ENCODE data around the gene OR4D1. TPM values are rescaled to one million over a fixed set of nuclear protein-coding genes. Genes with fewer than 3 reads are reported as not detected.

OR4D1 gene
- total RNA-seq, 2 experiments from 2014 or later, result 0.14 to 0.22 TPM

GRCh38 chr17:58174871-58175270 is 26.7 kb downstream of the OR4D1 start:
- H3K4me1 Mint-ChIP-seq, result peaks cover 23% of the 10 kb centered on the region
- no peaks in the 10 kb centered on the region for H3K9me3 Mint-ChIP-seq
- no peak overlapping the region for H3K27ac Mint-ChIP-seq
- no peak for DNase-seq
- no peaks in the 10 kb centered on the region for H3K36me3 Mint-ChIP-seq
- H3K4me3 Mint-ChIP-seq, result no peak overlapping the region
- no peaks in the 10 kb centered on the region for H3K27me3 Mint-ChIP-seq

- DNase-seq, result no peak
- Mint-ChIP-seq H3K4me3 (no peak overlapping the region), H3K36me3 (no peaks in the 10 kb centered on the region), H3K9me3 (no peaks in the 10 kb centered on the region), H3K27ac (no peak overlapping the region), H3K27me3 (no peaks in the 10 kb centered on the region), H3K4me1 (peaks cover 14% of the 10 kb centered on the region)
These were observed 28.0 kb downstream of the OR4D1 start for GRCh38 chr17:58176200-58176599.

GRCh38 chr17:58181796-58182195 is 33.6 kb downstream of the OR4D1 start:
- no peaks in the 10 kb centered on the region for H3K27me3 Mint-ChIP-seq
- H3K4me3 Mint-ChIP-seq, result no peak overlapping the region

GRCh38 chr17:58183514-58183913 is 35.3 kb downstream of the OR4D1 start:
- no peaks in the 10 kb centered on the region for H3K27me3 Mint-ChIP-seq
- H3K4me1 Mint-ChIP-seq, result no peaks in the 10 kb centered on the region
- DNase-seq, result no peak
- H3K4me3 Mint-ChIP-seq, result no peak overlapping the region
- no peaks in the 10 kb centered on the region for H3K36me3 Mint-ChIP-seq
- H3K27ac Mint-ChIP-seq, result no peak overlapping the region
- no peaks in the 10 kb centered on the region for H3K9me3 Mint-ChIP-seq

More at GRCh38 chr17:58181796-58182195, 33.6 kb downstream of the OR4D1 start:
- Mint-ChIP-seq H3K27ac (no peak overlapping the region), H3K36me3 (no peaks in the 10 kb centered on the region), H3K4me1 (no peaks in the 10 kb centered on the region), H3K9me3 (no peaks in the 10 kb centered on the region)
- no peak for DNase-seq

- H3K4me3 Mint-ChIP-seq, result no peak overlapping the region
- no peak for DNase-seq
- H3K4me1 Mint-ChIP-seq, result no peaks in the 10 kb centered on the region
- no peaks in the 10 kb centered on the region for H3K9me3 Mint-ChIP-seq
- H3K36me3 Mint-ChIP-seq, result no peaks in the 10 kb centered on the region
- no peak overlapping the region for H3K27ac Mint-ChIP-seq
- peaks cover 1% of the 10 kb centered on the region for H3K27me3 Mint-ChIP-seq
These were observed 36.3 kb downstream of the OR4D1 start for GRCh38 chr17:58184308-58184985.

- peaks cover 7% of the 10 kb centered on the region for H3K27me3 Mint-ChIP-seq
- no peak overlapping the region for H3K27ac Mint-ChIP-seq
- H3K36me3 Mint-ChIP-seq, result no peaks in the 10 kb centered on the region
- H3K4me3 Mint-ChIP-seq, result no peak overlapping the region
- no peak for DNase-seq
- H3K4me1 Mint-ChIP-seq, result no peaks in the 10 kb centered on the region
- H3K9me3 Mint-ChIP-seq, result no peaks in the 10 kb centered on the region
These were observed 37.0 kb downstream of the OR4D1 start for GRCh38 chr17:58184986-58185761.

- H3K4me3 Mint-ChIP-seq, result no peak overlapping the region
- H3K36me3 Mint-ChIP-seq, result no peaks in the 10 kb centered on the region
These were observed 38.4 kb downstream of the OR4D1 start for GRCh38 chr17:58186591-58186990.

GRCh38 chr17:58187063-58187462 is 38.9 kb downstream of the OR4D1 start:
- no peak overlapping the region for H3K27ac Mint-ChIP-seq
- H3K9me3 Mint-ChIP-seq, result no peaks in the 10 kb centered on the region
- H3K4me1 Mint-ChIP-seq, result no peaks in the 10 kb centered on the region
- no peak for DNase-seq
- no peak overlapping the region for H3K4me3 Mint-ChIP-seq
- H3K36me3 Mint-ChIP-seq, result no peaks in the 10 kb centered on the region
- peaks cover 18% of the 10 kb centered on the region for H3K27me3 Mint-ChIP-seq

More at GRCh38 chr17:58186591-58186990, 38.4 kb downstream of the OR4D1 start:
- Mint-ChIP-seq H3K27ac (no peak overlapping the region), H3K27me3 (peaks cover 18% of the 10 kb centered on the region), H3K4me1 (no peaks in the 10 kb centered on the region), H3K9me3 (no peaks in the 10 kb centered on the region)
- no peak for DNase-seq

GRCh38 chr17:58187675-58188074 is 39.5 kb downstream of the OR4D1 start:
- H3K27ac Mint-ChIP-seq, result no peak overlapping the region
- no peak overlapping the region for H3K4me3 Mint-ChIP-seq
- no peaks in the 10 kb centered on the region for H3K9me3 Mint-ChIP-seq
- H3K36me3 Mint-ChIP-seq, result no peaks in the 10 kb centered on the region
- peaks cover 18% of the 10 kb centered on the region for H3K27me3 Mint-ChIP-seq
- DNase-seq, result no peak
- no peaks in the 10 kb centered on the region for H3K4me1 Mint-ChIP-seq

GRCh38 chr17:58189436-58190146 is 41.4 kb downstream of the OR4D1 start:
- Mint-ChIP-seq H3K4me1 (no peaks in the 10 kb centered on the region), H3K4me3 (no peak overlapping the region), H3K27me3 (peaks cover 18% of the 10 kb centered on the region), H3K27ac (no peak overlapping the region), H3K36me3 (no peaks in the 10 kb centered on the region), H3K9me3 (no peaks in the 10 kb centered on the region)
- DNase-seq, result no peak

- no peaks in the 10 kb centered on the region for H3K9me3 Mint-ChIP-seq
- no peak overlapping the region for H3K4me3 Mint-ChIP-seq
- no peak overlapping the region for H3K27ac Mint-ChIP-seq
- no peak for DNase-seq
- H3K27me3 Mint-ChIP-seq, result peaks cover 20% of the 10 kb centered on the region
- H3K36me3 Mint-ChIP-seq, result no peaks in the 10 kb centered on the region
- H3K4me1 Mint-ChIP-seq, result no peaks in the 10 kb centered on the region
These were observed 43.2 kb downstream of the OR4D1 start for GRCh38 chr17:58191241-58191896.

- peaks cover 27% of the 10 kb centered on the region for H3K27me3 Mint-ChIP-seq
- no peak within 1 kb of the TSS for H3K27ac Mint-ChIP-seq
- H3K9me3 Mint-ChIP-seq, result no peaks in the 10 kb centered on the region
- no peak for DNase-seq
- no peaks in the 10 kb centered on the region for H3K36me3 Mint-ChIP-seq
- no peak within 1 kb of the TSS for H3K4me3 Mint-ChIP-seq
- H3K4me1 Mint-ChIP-seq, result no peaks in the 10 kb centered on the region
These were observed 44.4 kb downstream of the OR4D1 start, which contains the start of gene EPX for GRCh38 chr17:58192612-58193011. Gene EPX, plus strand, starts transcription at chr17:58192726. Its CDS starts 121 bp downstream, at chr17:58192847.

GRCh38 chr17:58193641-58194255 is 45.6 kb downstream of the OR4D1 start:
- H3K4me1 Mint-ChIP-seq, result no peaks in the 10 kb centered on the region
- H3K4me3 Mint-ChIP-seq, result no peak overlapping the region
- peaks cover 29% of the 10 kb centered on the region for H3K27me3 Mint-ChIP-seq
- H3K9me3 Mint-ChIP-seq, result no peaks in the 10 kb centered on the region
- no peaks in the 10 kb centered on the region for H3K36me3 Mint-ChIP-seq
- DNase-seq, result no peak
- no peak overlapping the region for H3K27ac Mint-ChIP-seq

- Mint-ChIP-seq H3K4me1 (peaks cover 3% of the 10 kb centered on the region), H3K4me3 (no peak overlapping the region), H3K9me3 (no peaks in the 10 kb centered on the region), H3K27ac (no peak overlapping the region), H3K36me3 (no peaks in the 10 kb centered on the region), H3K27me3 (peaks cover 22% of the 10 kb centered on the region)
- no peak for DNase-seq
These were observed 47.4 kb downstream of the OR4D1 start for GRCh38 chr17:58195518-58196123.

All from activated naive CD8-positive, alpha-beta T cell treated with anti-CD3 and anti-CD28 coated beads for 36 hours (primary cell).